Measurements from ENCODE around the gene PCNX2.

DNA sequence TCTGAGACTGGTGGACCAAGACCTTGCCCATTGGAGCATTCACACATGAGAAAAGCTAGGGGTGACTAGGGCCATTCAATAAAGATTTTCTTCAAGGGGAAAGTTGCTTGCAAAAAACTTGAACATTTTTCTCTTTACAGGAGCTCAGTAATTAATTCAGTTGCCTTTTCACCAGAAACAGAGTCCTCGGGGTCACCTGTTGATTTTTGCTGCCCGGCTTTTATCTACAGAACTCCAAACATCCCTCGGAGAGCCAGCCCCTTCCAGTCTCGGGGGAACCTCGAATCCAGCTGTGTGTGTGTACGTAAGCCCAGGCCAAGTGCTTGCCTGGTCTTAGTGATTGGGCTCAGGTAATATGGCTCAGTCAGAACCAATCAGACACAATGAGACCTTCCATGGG is 47.5 kb downstream of the PCNX2 start:
- TF ChIP-seq SUZ12 (IDR thresholded peaks at IDR 0.05; ENCODE audit: extremely low read depth, insufficient read depth, insufficient read length) (no peak), ZNF274 (IDR thresholded peaks at IDR 0.05; ENCODE audit: low read depth, low read length) (no peak)
